GM23338 (cell line): ENCODE results near the gene ODF2L. TPM values are rescaled to one million over a fixed set of nuclear protein-coding genes. Genes with fewer than 3 reads are reported as not detected.

Source experiments
- ATAC-seq: fragments of 200-7000 bp; cut with Tn5 transposase; 3 replicates; pipeline ENCODE4 v1.9.1; 2020
- DNase-seq: peaks from one replicate; pipeline ENCODE4 v3.0.0-alpha.2; 2015; ENCODE audit warnings: low spot score
- H2AFZ ChIP-seq: fragments of 200-600 bp; sonication (generic); 2 replicates; pipeline ENCODE4 v1.8.0; 2016; ENCODE audit warnings: antibody characterized with exemption, mild to moderate bottlenecking, moderate library complexity
- H3F3A ChIP-seq: fragments of 200-600 bp; sonication (generic); replicated peaks from 2 replicates; pipeline ENCODE4 v1.8.0; 2017; ENCODE audit warnings: antibody characterized with exemption, mixed run types, low read depth
- H3K27ac ChIP-seq: fragments of 200-600 bp; sonication (generic); 2 replicates; pipeline ENCODE4 v1.6.1; 2016; ENCODE audit warnings: low read depth
- H3K27me3 ChIP-seq: fragments of 200-600 bp; sonication (generic); 2 replicates; pipeline ENCODE4 v1.8.0; 2016; ENCODE audit warnings: mild to moderate bottlenecking, mixed run types, moderate library complexity; ENCODE audit not compliant: insufficient read depth
- H3K36me3 ChIP-seq: fragments of 200-600 bp; sonication (generic); 2 replicates; pipeline ENCODE4 v1.8.0; 2016; ENCODE audit warnings: mild to moderate bottlenecking; ENCODE audit not compliant: insufficient read depth
- H3K4me1 ChIP-seq: fragments of 200-600 bp; sonication (generic); 2 replicates; pipeline ENCODE4 v1.8.0; 2016; ENCODE audit warnings: mild to moderate bottlenecking, moderate library complexity; ENCODE audit not compliant: insufficient read depth
- H3K4me2 ChIP-seq: fragments of 200-600 bp; sonication (generic); 2 replicates; pipeline ENCODE4 v1.7.1; 2017; ENCODE audit warnings: mixed run types
- H3K4me3 ChIP-seq: fragments of 200-600 bp; sonication (generic); 2 replicates; pipeline ENCODE4 v1.6.1; 2016; ENCODE audit warnings: mixed run types
- H3K79me2 ChIP-seq: fragments of 200-600 bp; sonication (generic); replicated peaks from 2 replicates; pipeline ENCODE4 v1.8.0; 2017; ENCODE audit warnings: mild to moderate bottlenecking; ENCODE audit not compliant: insufficient read depth
- H3K9me2 ChIP-seq: fragments of 200-600 bp; sonication (generic); 2 replicates; pipeline ENCODE4 v1.8.0; 2017; ENCODE audit not compliant: insufficient read depth
- H4K20me1 ChIP-seq: fragments of 200-600 bp; sonication (generic); replicated peaks from 2 replicates; pipeline ENCODE4 v1.8.0; 2017; ENCODE audit warnings: mild to moderate bottlenecking; ENCODE audit not compliant: insufficient read depth
- H3K27ac Mint-ChIP-seq: 2 replicates; pipeline ENCODE4 v1.8.0; 2020; ENCODE audit warnings: inconsistent platforms, mild to moderate bottlenecking, moderate library complexity, mixed read lengths
- H3K27me3 Mint-ChIP-seq: 3 replicates; pipeline ENCODE4 v1.8.0; 2022; ENCODE audit warnings: low read depth, mild to moderate bottlenecking, moderate library complexity, mixed read lengths, inconsistent platforms; ENCODE audit not compliant: insufficient read depth, poor library complexity
- H3K36me3 Mint-ChIP-seq: 3 replicates; pipeline ENCODE4 v1.8.0; 2021; ENCODE audit warnings: low read depth, mild to moderate bottlenecking, inconsistent platforms, moderate library complexity, mixed read lengths
- H3K4me1 Mint-ChIP-seq: 3 replicates; pipeline ENCODE4 v1.8.0; 2020; ENCODE audit warnings: mild to moderate bottlenecking, inconsistent platforms, mixed read lengths
- H3K4me3 Mint-ChIP-seq: 3 replicates; pipeline ENCODE4 v1.8.0; 2021; ENCODE audit warnings: moderate library complexity, mild to moderate bottlenecking, inconsistent platforms, mixed read lengths
- H3K9me3 Mint-ChIP-seq: 3 replicates; pipeline ENCODE4 v1.8.0; 2020; ENCODE audit warnings: moderate library complexity, mild to moderate bottlenecking, inconsistent platforms, mixed read lengths
- EZH2 ChIP-seq: fragments of 200-600 bp; sonication (generic); IDR thresholded peaks from one replicate; pipeline ENCODE4 v1.8.0; 2017; ENCODE audit warnings: antibody characterized with exemption, mild to moderate bottlenecking, low read depth; ENCODE audit not compliant: unreplicated experiment
- EZH2phosphoT487 ChIP-seq: fragments of 200-600 bp; sonication (generic); IDR thresholded peaks from one replicate; pipeline ENCODE4 v1.8.1; 2018; ENCODE audit warnings: antibody characterized with exemption; ENCODE audit not compliant: unreplicated experiment
- POLR2AphosphoS5 ChIP-seq: IDR thresholded peaks from 2 replicates; pipeline ENCODE4 v1.6.1; 2016; ENCODE audit warnings: antibody characterized with exemption, low read depth
- ZNF114 ChIP-seq: fragments of 250-450 bp; sonication (Bioruptor Pico); IDR thresholded peaks from 2 replicates; pipeline ENCODE4 v1.5.0; 2020; ENCODE audit warnings: mild to moderate bottlenecking, moderate library complexity
- ZNF331 ChIP-seq: fragments of 250-450 bp; sonication (Bioruptor Pico); IDR thresholded peaks from 2 replicates; pipeline ENCODE4 v1.5.0; 2020; ENCODE audit warnings: low read depth, mild to moderate bottlenecking, moderate library complexity
- ZNF462 ChIP-seq: fragments of 250-450 bp; sonication (Bioruptor Pico); IDR thresholded peaks from 2 replicates; pipeline ENCODE4 v1.5.0; 2020; ENCODE audit warnings: mild to moderate bottlenecking, moderate library complexity
- polyA plus RNA-seq: library from polyadenylated mRNA; unstranded; fragments of >200 nt; fragmentation: Nextera tagmentation; extraction: Ambion mirVana; gene quantifications from 2 replicates; pipeline ENCODE4 v1.2.1, GENCODE V29; 2016
- total RNA-seq: library from RNA; depleted of rRNA; stranded (reverse); fragments of >200 nt; shearing (Covaris generic); gene quantifications from 2 replicates; pipeline ENCODE4 v1.2.3, GENCODE V29; 2014
- TF ChIP-seq, protein P1 (sequence below), 2 experiments: fragments of 200-600 bp in 1 of 2; sonication (generic) in 1 of 2; conservative IDR thresholded peaks; 2 replicates each; pipeline versions ENCODE4 v1.5.1 to v1.6.1; 2016 to 2017; ENCODE audit warnings: antibody characterized with exemption in 2 of 2, low read depth in 2 of 2, mild to moderate bottlenecking in 2 of 2, moderate library complexity in 1 of 2
- TF ChIP-seq, protein P2 (sequence below): IDR thresholded peaks from one replicate; pipeline ENCODE4 v1.6.1; 2018; ENCODE audit warnings: antibody characterized with exemption; ENCODE audit not compliant: unreplicated experiment

Gene ODF2L
- total and polyA plus RNA-seq, 2 experiments from 2014 or later = 29.8 to 51.5 TPM

DNA sequence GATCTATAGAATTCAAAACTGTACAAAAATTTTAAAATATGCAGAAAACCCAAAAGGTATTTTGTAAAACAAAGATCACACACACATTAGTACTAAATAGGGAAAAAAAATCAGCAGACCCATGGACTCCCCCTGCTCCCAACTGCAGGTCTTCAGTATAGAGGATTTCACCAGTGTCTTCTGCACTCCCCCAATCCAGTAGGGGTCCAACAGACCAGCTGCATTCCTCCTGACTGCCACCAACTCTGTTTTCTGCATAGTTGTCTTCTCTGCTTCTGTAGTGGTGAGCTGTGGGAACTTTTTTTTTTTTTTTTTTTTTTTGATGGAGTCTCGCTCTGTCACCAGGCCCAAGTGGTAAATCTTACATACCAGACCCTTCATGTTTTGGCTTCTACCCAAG is 49.8 kb upstream of the ODF2L start:
- Mint-ChIP-seq H3K27ac (no peak overlapping the region), H3K27me3 (peaks cover 2% of the 10 kb centered on the region), H3K9me3 (no peaks in the 10 kb centered on the region), H3K4me1 (peaks cover 3% of the 10 kb centered on the region; the same call in 2 of the 3 replicates), H3K36me3 (no peaks in the 10 kb centered on the region), H3K4me3 (no peak overlapping the region)
- H3K27me3 ChIP-seq = no peaks in the 10 kb centered on the region
- H4K20me1 ChIP-seq = no peaks in the 10 kb centered on the region
- no peaks in the 10 kb centered on the region for H3K36me3 ChIP-seq
- DNase-seq (no peak), ATAC-seq (no peak)
- peaks cover 3% of the 10 kb centered on the region; the same call in 1 of the 2 replicates for H3K4me1 ChIP-seq
- no peak overlapping the region for H2AFZ ChIP-seq
- H3K27ac ChIP-seq = no peak overlapping the region
- H3K4me3 ChIP-seq = no peak overlapping the region
- H3K79me2 ChIP-seq = no peaks in the 10 kb centered on the region
- no peak for TF ChIP-seq ZNF462 (CRISPR knock-in tag)
- TF ChIP-seq EZH2 = no peak
- TF ChIP-seq ZNF331 (CRISPR knock-in tag) = no peak
- no peaks in the 10 kb centered on the region for H3F3A ChIP-seq
- H3K4me2 ChIP-seq = no peak overlapping the region
- no peaks in the 10 kb centered on the region for H3K9me2 ChIP-seq

- DNase-seq (no peak), ATAC-seq (no peak)
- Histone ChIP-seq H3F3A (no peaks in the 10 kb centered on the region), H3K4me1 (no peaks in the 10 kb centered on the region), H4K20me1 (no peaks in the 10 kb centered on the region), H3K4me3 (no peak overlapping the region), H3K27me3 (no peaks in the 10 kb centered on the region), H3K9me2 (no peaks in the 10 kb centered on the region), H3K27ac (no peak overlapping the region), H3K79me2 (no peaks in the 10 kb centered on the region), H3K4me2 (no peak overlapping the region), H2AFZ (no peak overlapping the region), H3K36me3 (no peaks in the 10 kb centered on the region)
- Mint-ChIP-seq H3K9me3 (no peaks in the 10 kb centered on the region), H3K27me3 (no peaks in the 10 kb centered on the region), H3K4me1 (no peaks in the 10 kb centered on the region), H3K27ac (no peak overlapping the region), H3K4me3 (no peak overlapping the region), H3K36me3 (no peaks in the 10 kb centered on the region)
- TF ChIP-seq ZNF114 (no peak), POLR2AphosphoS5 (no peak), EZH2phosphoT487 (no peak)
- TF ChIP-seq, protein P1, sequence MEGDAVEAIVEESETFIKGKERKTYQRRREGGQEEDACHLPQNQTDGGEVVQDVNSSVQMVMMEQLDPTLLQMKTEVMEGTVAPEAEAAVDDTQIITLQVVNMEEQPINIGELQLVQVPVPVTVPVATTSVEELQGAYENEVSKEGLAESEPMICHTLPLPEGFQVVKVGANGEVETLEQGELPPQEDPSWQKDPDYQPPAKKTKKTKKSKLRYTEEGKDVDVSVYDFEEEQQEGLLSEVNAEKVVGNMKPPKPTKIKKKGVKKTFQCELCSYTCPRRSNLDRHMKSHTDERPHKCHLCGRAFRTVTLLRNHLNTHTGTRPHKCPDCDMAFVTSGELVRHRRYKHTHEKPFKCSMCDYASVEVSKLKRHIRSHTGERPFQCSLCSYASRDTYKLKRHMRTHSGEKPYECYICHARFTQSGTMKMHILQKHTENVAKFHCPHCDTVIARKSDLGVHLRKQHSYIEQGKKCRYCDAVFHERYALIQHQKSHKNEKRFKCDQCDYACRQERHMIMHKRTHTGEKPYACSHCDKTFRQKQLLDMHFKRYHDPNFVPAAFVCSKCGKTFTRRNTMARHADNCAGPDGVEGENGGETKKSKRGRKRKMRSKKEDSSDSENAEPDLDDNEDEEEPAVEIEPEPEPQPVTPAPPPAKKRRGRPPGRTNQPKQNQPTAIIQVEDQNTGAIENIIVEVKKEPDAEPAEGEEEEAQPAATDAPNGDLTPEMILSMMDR (conservative IDR thresholded peaks at IDR 0.05; ENCODE audit: low read depth in 2 of 2) = no peak
- TF ChIP-seq, protein P2, sequence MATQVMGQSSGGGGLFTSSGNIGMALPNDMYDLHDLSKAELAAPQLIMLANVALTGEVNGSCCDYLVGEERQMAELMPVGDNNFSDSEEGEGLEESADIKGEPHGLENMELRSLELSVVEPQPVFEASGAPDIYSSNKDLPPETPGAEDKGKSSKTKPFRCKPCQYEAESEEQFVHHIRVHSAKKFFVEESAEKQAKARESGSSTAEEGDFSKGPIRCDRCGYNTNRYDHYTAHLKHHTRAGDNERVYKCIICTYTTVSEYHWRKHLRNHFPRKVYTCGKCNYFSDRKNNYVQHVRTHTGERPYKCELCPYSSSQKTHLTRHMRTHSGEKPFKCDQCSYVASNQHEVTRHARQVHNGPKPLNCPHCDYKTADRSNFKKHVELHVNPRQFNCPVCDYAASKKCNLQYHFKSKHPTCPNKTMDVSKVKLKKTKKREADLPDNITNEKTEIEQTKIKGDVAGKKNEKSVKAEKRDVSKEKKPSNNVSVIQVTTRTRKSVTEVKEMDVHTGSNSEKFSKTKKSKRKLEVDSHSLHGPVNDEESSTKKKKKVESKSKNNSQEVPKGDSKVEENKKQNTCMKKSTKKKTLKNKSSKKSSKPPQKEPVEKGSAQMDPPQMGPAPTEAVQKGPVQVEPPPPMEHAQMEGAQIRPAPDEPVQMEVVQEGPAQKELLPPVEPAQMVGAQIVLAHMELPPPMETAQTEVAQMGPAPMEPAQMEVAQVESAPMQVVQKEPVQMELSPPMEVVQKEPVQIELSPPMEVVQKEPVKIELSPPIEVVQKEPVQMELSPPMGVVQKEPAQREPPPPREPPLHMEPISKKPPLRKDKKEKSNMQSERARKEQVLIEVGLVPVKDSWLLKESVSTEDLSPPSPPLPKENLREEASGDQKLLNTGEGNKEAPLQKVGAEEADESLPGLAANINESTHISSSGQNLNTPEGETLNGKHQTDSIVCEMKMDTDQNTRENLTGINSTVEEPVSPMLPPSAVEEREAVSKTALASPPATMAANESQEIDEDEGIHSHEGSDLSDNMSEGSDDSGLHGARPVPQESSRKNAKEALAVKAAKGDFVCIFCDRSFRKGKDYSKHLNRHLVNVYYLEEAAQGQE = no peak
These were observed 45.9 kb upstream of the ODF2L start for GRCh38 chr1:86441997-86442396.
